Measurements from ENCODE around the gene EN1.

GRCh38 chr2:118841828-118842461 lies 5.5 kb downstream of the EN1 start:
- TF ChIP-seq, protein P1, sequence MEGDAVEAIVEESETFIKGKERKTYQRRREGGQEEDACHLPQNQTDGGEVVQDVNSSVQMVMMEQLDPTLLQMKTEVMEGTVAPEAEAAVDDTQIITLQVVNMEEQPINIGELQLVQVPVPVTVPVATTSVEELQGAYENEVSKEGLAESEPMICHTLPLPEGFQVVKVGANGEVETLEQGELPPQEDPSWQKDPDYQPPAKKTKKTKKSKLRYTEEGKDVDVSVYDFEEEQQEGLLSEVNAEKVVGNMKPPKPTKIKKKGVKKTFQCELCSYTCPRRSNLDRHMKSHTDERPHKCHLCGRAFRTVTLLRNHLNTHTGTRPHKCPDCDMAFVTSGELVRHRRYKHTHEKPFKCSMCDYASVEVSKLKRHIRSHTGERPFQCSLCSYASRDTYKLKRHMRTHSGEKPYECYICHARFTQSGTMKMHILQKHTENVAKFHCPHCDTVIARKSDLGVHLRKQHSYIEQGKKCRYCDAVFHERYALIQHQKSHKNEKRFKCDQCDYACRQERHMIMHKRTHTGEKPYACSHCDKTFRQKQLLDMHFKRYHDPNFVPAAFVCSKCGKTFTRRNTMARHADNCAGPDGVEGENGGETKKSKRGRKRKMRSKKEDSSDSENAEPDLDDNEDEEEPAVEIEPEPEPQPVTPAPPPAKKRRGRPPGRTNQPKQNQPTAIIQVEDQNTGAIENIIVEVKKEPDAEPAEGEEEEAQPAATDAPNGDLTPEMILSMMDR (conservative IDR thresholded peaks at IDR 0.05 in 1 of 2, IDR thresholded peaks at IDR 0.05 in 1 of 2; ENCODE audit: low read depth in 1 of 2, low read length in 2 of 2), result no peak
- TF ChIP-seq EZH2 (IDR thresholded peaks at IDR 0.05; ENCODE audit: low read length, missing control alignments), result peak; percentile 81

All from fibroblast of lung (primary cell).